Measurements from ENCODE around the gene SURF2. TPM values are rescaled to one million over a fixed set of nuclear protein-coding genes. Genes with fewer than 3 reads are reported as not detected.

Gene SURF2
- total and polyA plus RNA-seq, 9 of the 15 experiments (the other 6 are each of a cell fraction or from before 2014, with no cell fraction given): 5.5 to 82.5 (median 21.3) TPM

DNA sequence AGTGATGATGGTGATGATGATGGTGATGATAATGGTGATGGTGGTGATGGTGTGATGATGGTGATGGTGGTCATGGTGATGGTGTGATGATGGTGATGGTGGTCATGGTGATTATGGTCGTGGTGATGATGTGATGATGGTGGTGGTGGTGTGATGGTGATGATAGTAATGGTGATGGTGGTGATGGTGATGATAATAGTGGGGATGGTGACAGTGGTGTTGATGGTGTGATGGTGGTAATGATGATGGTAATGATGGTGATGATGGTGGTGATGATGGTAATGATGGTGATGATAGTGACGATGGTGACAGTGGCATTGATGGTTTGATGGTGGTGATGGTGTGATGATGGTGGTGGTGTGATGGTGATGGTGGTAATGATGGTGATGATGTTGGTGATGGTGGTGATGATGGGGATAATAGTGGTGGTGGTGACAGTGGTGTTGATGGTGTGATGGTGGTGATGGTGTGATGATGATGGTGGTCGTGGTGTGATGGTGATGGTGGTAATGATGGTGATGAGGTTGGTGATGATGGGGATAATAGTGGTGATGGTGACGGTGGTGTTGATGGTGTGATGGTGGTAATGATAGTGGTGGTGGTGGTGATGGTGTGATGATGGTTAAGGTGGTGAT is 26.3 kb downstream of the SURF2 start (continued):
- TF ChIP-seq HNRNPK (IDR thresholded peaks at IDR 0.05; ENCODE audit: low read depth, low read length, poor library complexity, severe bottlenecking): no peak

DNA sequence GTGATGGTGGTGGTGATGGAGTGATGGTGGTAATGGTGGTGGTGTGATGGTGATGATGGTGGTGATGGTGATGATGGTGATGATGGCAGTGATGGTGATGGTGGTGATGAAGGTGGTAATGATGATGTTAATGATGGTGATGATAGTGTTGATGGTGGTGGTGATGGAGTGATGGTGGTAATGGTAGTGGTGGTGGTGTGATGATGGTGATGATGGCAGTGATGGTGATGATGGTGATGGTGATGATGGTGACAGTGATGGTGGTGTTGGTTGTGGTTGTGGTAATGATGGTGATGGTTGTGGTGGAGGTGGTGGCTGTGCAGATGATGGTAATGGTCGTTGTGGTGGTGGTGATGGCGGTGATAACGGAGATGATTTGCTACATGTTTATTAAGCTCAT is 27.1 kb downstream of the SURF2 start:
- WGBS (ENCODE audit: insufficient coverage, low coverage, missing lambda C conversion rate): 0% methylated on average over 3 of the region's 3 CpGs
- no peak overlapping the region for H3K27ac ChIP-seq (ENCODE audit: extremely low read depth, low read depth, low read length)
- no peaks in the 10 kb centered on the region for H3K79me2 ChIP-seq (ENCODE audit: control insufficient read depth, insufficient read depth, low read length)
- no peak overlapping the region for H3K4me3 ChIP-seq
- in situ Hi-C loops (cut with MboI) (no loop called here), intact Hi-C loops (cut with micrococcal nuclease) (no loop called here)
- H3K9ac ChIP-seq (ENCODE audit: insufficient read depth in 1 of 2, low read depth in 2 of 2, low read length in 2 of 2): no peak overlapping the region
- CTCF ChIA-PET (ENCODE audit: low intra/inter-chr PET ratio): no interaction called here
- BruUV-seq (replicated peaks): no TSS peak
- POLR2A ChIA-PET: interaction anchor here (0.6 to 1.7 kb wide), 3 partner anchors 12 to 360 kb away, joined by 3 to 4 read pairs (median 3); no protein-coding TSS in a partner anchor
- no peak for FAIRE-seq
- no peaks in the 10 kb centered on the region; the same call in 1 of the 2 replicates for H4K20me1 ChIP-seq (replicated peaks; ENCODE audit: control insufficient read depth, insufficient read depth, low read length)
- ATAC-seq: no peak
- H3K9me1 ChIP-seq (ENCODE audit: control insufficient read depth, insufficient read depth, low read length): no peaks in the 10 kb centered on the region
- H3K27me3 ChIP-seq (ENCODE audit: control insufficient read depth in 2 of 2, insufficient read depth in 2 of 2, low read length in 2 of 2): peaks cover 9 to 31% of the 10 kb centered on the region in 2 experiments; a peak in 4 of 5 replicates
- peaks cover 3 to 16% of the 10 kb centered on the region in 2 experiments; a peak in 3 of 5 replicates for H3K4me1 ChIP-seq (replicated peaks in 1 of 2; ENCODE audit: control insufficient read depth in 2 of 2, insufficient read depth in 2 of 2, low read length in 2 of 2)
- DNase-seq (ENCODE audit: extremely low read depth in 1 of 4, low spot score in 3 of 4): no peak
- H2AFZ ChIP-seq (ENCODE audit: low read depth, low read length): no peak overlapping the region
- H3K4me2 ChIP-seq (ENCODE audit: insufficient read depth, low read length): no peak overlapping the region
- no peaks in the 10 kb centered on the region for H3K36me3 ChIP-seq (ENCODE audit: control insufficient read depth, insufficient read depth, low read length)
- H3K9me3 ChIP-seq (replicated peaks; ENCODE audit: control insufficient read depth, insufficient read depth, low read depth, low read length): peaks cover 5% of the 10 kb centered on the region
- TF ChIP-seq CCAR2 (IDR thresholded peaks at IDR 0.05; ENCODE audit: low read depth, low read length): no peak
- peak; percentile 41 for TF ChIP-seq CREBBP (IDR thresholded peaks at IDR 0.05; ENCODE audit: low read depth, low read length)
- peak; percentile 79; the same call in 1 of the 2 replicates for TF ChIP-seq YBX1 (IDR thresholded peaks at IDR 0.05)
- TF ChIP-seq, protein P1, sequence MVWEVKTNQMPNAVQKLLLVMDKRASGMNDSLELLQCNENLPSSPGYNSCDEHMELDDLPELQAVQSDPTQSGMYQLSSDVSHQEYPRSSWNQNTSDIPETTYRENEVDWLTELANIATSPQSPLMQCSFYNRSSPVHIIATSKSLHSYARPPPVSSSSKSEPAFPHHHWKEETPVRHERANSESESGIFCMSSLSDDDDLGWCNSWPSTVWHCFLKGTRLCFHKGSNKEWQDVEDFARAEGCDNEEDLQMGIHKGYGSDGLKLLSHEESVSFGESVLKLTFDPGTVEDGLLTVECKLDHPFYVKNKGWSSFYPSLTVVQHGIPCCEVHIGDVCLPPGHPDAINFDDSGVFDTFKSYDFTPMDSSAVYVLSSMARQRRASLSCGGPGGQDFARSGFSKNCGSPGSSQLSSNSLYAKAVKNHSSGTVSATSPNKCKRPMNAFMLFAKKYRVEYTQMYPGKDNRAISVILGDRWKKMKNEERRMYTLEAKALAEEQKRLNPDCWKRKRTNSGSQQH (CRISPR knock-in tag; IDR thresholded peaks at IDR 0.05): 0 out of 2 replicates have a peak, but pooled peaks have one; percentile 13
- TF ChIP-seq CBX8 (IDR thresholded peaks at IDR 0.05; ENCODE audit: borderline replicate concordance, extremely low read depth, low read depth, low read length, poor library complexity, severe bottlenecking): no peak
- TF ChIP-seq ELF4 (CRISPR knock-in tag; IDR thresholded peaks at IDR 0.05): no peak
- no peak for TF ChIP-seq ZNF143 (CRISPR knock-in tag; IDR thresholded peaks at IDR 0.05)
